Suprapubic skin (tissue), 4 donors: ENCODE data around the gene FUBP1.

ENCODE experiments used
- EP300 ChIP-seq: sonication (generic); formaldehyde crosslinking; IDR thresholded peaks from one replicate; pipeline ENCODE4 v1.6.1; 2017; ENCODE audit warnings: antibody characterized with exemption
- POLR2A ChIP-seq, 2 donors: fragments of 450-650 bp; IDR thresholded peaks; one replicate each; pipeline ENCODE4 v1.6.1; 2017; ENCODE audit warnings: antibody characterized with exemption in 2 of 2, mild to moderate bottlenecking in 2 of 2, moderate library complexity in 2 of 2
- POLR2AphosphoS5 ChIP-seq, 3 donors: sonication (generic); formaldehyde crosslinking; IDR thresholded peaks; one replicate each; pipeline ENCODE4 v1.6.1; 2017; ENCODE audit warnings: antibody characterized with exemption in 3 of 3
- TF ChIP-seq, protein P1 (sequence below), 2 donors: fragments of 200-600 bp in 1 of 2; fragments of 450-650 bp in 1 of 2; sonication (generic) in 1 of 2; IDR thresholded peaks; one replicate each; pipeline ENCODE4 v1.5.1; 2016 to 2019; ENCODE audit warnings: antibody characterized with exemption in 2 of 2, mild to moderate bottlenecking in 1 of 2, moderate library complexity in 1 of 2

DNA sequence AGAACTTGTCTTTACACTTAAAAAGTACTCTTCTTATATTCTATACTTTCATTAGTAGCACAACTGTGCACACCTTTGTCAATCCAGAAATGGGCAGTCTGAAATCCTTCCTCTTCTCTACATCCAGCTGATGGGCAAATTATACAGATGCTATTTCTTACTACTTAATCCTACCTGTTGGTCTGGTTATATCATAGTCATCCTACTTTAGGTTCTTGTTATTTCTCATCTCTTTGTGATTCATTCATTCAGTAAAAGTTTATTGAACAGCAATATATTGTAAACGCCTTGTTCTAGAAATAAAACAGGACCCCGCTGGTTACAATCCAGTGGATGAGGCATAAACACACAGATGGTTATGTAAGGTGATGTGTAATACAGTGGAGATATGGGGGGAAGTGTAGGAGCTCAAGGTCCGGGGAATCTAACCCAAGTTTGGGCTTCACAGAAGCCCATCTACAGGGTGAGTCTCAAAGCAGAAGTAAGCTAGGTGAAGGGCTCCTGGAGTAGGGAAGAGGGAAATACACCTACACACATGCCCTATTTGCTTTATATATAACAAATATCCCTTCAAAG is 11.8 kb upstream of the FUBP1 start:
- no peak for TF ChIP-seq POLR2A (IDR thresholded peaks at IDR 0.05)
- TF ChIP-seq, protein P1, sequence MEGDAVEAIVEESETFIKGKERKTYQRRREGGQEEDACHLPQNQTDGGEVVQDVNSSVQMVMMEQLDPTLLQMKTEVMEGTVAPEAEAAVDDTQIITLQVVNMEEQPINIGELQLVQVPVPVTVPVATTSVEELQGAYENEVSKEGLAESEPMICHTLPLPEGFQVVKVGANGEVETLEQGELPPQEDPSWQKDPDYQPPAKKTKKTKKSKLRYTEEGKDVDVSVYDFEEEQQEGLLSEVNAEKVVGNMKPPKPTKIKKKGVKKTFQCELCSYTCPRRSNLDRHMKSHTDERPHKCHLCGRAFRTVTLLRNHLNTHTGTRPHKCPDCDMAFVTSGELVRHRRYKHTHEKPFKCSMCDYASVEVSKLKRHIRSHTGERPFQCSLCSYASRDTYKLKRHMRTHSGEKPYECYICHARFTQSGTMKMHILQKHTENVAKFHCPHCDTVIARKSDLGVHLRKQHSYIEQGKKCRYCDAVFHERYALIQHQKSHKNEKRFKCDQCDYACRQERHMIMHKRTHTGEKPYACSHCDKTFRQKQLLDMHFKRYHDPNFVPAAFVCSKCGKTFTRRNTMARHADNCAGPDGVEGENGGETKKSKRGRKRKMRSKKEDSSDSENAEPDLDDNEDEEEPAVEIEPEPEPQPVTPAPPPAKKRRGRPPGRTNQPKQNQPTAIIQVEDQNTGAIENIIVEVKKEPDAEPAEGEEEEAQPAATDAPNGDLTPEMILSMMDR (IDR thresholded peaks at IDR 0.05): no peak
- no peak for TF ChIP-seq EP300
- no peak for TF ChIP-seq POLR2AphosphoS5 (IDR thresholded peaks at IDR 0.05)
